DND-41 (cell line): ENCODE results near the gene APEH.

Source experiments
- CTCF ChIP-seq: IDR thresholded peaks from 2 replicates; pipeline ENCODE4 v1.5.1; 2012; ENCODE audit warnings: borderline replicate concordance, low read length, moderate library complexity, mild to moderate bottlenecking; ENCODE audit not compliant: poor library complexity, severe bottlenecking; ENCODE audit errors: extremely low read depth
- EZH2 ChIP-seq: IDR thresholded peaks from 3 replicates; pipeline ENCODE4 v1.6.1; 2012; ENCODE audit warnings: borderline replicate concordance, low read depth, mild to moderate bottlenecking, moderate library complexity, low read length, inconsistent platforms; ENCODE audit not compliant: severe bottlenecking

- no peak for TF ChIP-seq CTCF
- no peak for TF ChIP-seq EZH2
Observed at GRCh38 chr3:49652218-49652902, 21.8 kb upstream of the APEH start.
